ENCODE results near the gene AIRE.

GRCh38 chr21:44331209-44331608 is 45.5 kb downstream of the AIRE start:
- no peak for TF ChIP-seq CTCF (IDR thresholded peaks at IDR 0.05)
- no peak for TF ChIP-seq POLR2A (IDR thresholded peaks at IDR 0.05)
- no peak for TF ChIP-seq EP300 (IDR thresholded peaks at IDR 0.05)

Measured in ovary (tissue), 3 donors.